Large intestine (tissue), 3 donors: ENCODE measurements around the gene CGB3. TPM values are rescaled to one million over a fixed set of nuclear protein-coding genes. Genes with fewer than 3 reads are reported as not detected.

ENCODE experiments used
- DNase-seq, 2 donors: peaks; one replicate each; pipeline versions ENCODE4 v3.0.0 to v3.0.0-alpha.2; 2013
- H3K27ac ChIP-seq: one replicate; pipeline ENCODE4 v1.5.1; 2013; ENCODE audit warnings: low read length
- H3K27me3 ChIP-seq: 2 replicates; pipeline ENCODE4 v1.6.1; 2013; ENCODE audit warnings: low read length; ENCODE audit not compliant: control insufficient read depth, insufficient read depth
- H3K36me3 ChIP-seq: 2 replicates; pipeline ENCODE4 v1.6.1; 2013; ENCODE audit warnings: low read length; ENCODE audit not compliant: control insufficient read depth, insufficient read depth
- H3K4me1 ChIP-seq: one replicate; pipeline ENCODE4 v1.6.1; 2013; ENCODE audit warnings: low read length; ENCODE audit not compliant: control insufficient read depth, insufficient read depth
- H3K4me3 ChIP-seq: one replicate; pipeline ENCODE4 v1.5.1; 2013; ENCODE audit warnings: low read length
- H3K9me3 ChIP-seq: one replicate; pipeline ENCODE4 v1.6.1; 2013; ENCODE audit warnings: mild to moderate bottlenecking, low read depth, low read length, moderate library complexity; ENCODE audit not compliant: control insufficient read depth
- WGBS: methylation state at CpG from one replicate; pipeline ENCODE4 v1.1.5; 2013; ENCODE audit warnings: low lambda C conversion rate; ENCODE audit not compliant: insufficient coverage; 5-methylcytosine and 5-hydroxymethylcytosine counted together
- polyA plus RNA-seq: library from polyadenylated mRNA; unstranded; fragments of 120-200 nt; gene quantifications from one replicate; pipeline ENCODE4 v1.2.1, GENCODE V29; 2013

CGB3 gene
- polyA plus RNA-seq, 1 donor = not detected

DNA sequence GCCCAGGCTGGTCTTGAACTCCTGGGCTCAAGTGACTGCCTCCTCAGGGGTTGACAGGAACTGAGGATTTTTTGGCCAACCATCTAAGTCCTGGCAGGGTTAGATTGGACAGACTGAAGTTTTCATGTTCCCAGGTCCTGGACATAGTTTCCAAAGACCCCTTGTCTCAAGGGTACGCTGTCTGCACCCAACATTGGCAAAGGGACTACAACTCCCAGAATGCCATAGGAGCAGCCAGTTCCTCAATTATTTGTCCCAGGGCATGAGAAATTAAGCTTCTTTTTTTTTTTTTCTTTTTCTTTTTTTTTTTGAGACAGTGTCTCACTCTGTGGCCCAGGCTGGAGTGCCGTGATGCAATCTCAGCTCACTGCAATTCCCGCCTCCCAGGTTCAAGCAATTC lies 37.9 kb downstream of the CGB3 start:
- no peak for DNase-seq
- no peak overlapping the region for H3K27ac ChIP-seq
- no CpG with 5 or more reads among the region's 3 CpGs for WGBS
- H3K4me1 ChIP-seq = peaks cover 4% of the 10 kb centered on the region
- H3K4me3 ChIP-seq = no peak overlapping the region
- no peaks in the 10 kb centered on the region for H3K9me3 ChIP-seq
- H3K36me3 ChIP-seq = peaks cover 78% of the 10 kb centered on the region
- no peaks in the 10 kb centered on the region for H3K27me3 ChIP-seq

DNA sequence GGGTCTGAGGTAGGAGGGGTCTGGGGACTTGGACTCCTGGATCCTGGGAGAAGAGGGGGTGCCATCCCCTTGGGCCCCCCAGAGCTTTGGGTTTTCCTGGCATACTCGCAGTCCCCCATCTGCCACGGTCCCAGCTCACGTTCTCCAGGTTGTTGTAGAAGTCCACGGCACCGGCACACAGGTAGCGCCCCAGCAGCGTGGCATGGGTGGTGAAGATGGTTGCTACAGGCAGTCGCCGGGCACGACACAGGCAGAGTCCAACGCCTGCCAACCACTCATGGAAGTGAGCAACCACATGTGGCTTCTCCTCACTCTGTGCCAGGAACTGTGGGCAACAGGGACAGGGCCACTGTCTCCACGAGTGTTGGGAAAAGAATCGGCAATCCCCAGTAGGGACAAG lies 38.4 kb downstream of the CGB3 start:
- Histone ChIP-seq H3K36me3 (peaks cover 79% of the 10 kb centered on the region), H3K27me3 (no peaks in the 10 kb centered on the region), H3K27ac (no peak overlapping the region), H3K9me3 (no peaks in the 10 kb centered on the region), H3K4me3 (no peak overlapping the region), H3K4me1 (no peaks in the 10 kb centered on the region)
- no CpG with 5 or more reads among the region's 13 CpGs for WGBS
- DNase-seq = no peak

DNA sequence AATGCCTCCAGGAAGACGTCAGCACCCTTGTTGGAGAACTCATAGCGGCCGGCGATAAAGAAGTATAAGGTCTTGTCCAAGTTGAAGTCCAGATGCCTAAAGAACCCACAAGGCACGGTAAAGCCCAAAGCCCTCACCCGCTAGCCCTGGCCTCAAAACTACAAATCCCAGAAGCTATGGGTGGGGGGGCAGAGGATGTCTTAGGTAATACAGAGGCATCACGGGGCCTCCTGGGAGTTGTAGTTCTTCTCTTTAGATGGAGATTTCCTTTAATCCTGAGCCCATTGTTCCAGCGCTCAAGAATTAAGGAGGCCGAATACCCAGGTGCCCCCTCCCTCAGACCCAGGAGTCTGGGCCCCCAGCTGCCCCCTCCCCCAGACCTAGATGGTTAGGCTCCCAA lies 41.9 kb downstream of the CGB3 start:
- H3K36me3 ChIP-seq = peaks cover 71% of the 10 kb centered on the region

DNA sequence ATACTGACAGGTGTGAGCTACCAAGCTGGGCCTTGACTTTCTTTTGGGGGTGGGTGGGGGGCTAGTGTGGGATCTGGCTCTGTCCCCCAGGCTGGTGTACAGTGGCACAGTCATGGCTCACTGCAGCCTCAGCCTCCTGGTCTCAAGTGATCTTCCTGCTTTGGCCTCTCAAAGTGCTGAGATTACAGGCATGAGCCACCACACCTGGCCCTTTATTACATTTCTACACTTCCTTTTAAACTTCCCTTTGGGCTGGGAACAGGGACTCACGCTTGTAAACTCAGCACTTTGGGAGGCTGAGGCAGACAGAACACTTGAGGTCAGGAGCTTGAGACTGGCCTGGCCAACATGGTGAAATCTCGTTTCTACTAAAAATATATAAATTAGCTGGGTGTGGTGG lies 47.1 kb downstream of the CGB3 start:
- Histone ChIP-seq H3K36me3 (peaks cover 62% of the 10 kb centered on the region), H3K4me3 (no peak overlapping the region), H3K4me1 (no peaks in the 10 kb centered on the region), H3K9me3 (no peaks in the 10 kb centered on the region), H3K27me3 (no peaks in the 10 kb centered on the region), H3K27ac (no peak overlapping the region)
- WGBS = no CpG with 5 or more reads among the region's 2 CpGs
- DNase-seq = no peak

More for the DNA sequence above, 41.9 kb downstream of the CGB3 start:
- Histone ChIP-seq H3K27ac (no peak overlapping the region), H3K9me3 (no peaks in the 10 kb centered on the region), H3K4me3 (no peak overlapping the region), H3K4me1 (no peaks in the 10 kb centered on the region), H3K27me3 (no peaks in the 10 kb centered on the region)
- WGBS = no CpG with 5 or more reads among the region's 9 CpGs
- DNase-seq = no peak

DNA sequence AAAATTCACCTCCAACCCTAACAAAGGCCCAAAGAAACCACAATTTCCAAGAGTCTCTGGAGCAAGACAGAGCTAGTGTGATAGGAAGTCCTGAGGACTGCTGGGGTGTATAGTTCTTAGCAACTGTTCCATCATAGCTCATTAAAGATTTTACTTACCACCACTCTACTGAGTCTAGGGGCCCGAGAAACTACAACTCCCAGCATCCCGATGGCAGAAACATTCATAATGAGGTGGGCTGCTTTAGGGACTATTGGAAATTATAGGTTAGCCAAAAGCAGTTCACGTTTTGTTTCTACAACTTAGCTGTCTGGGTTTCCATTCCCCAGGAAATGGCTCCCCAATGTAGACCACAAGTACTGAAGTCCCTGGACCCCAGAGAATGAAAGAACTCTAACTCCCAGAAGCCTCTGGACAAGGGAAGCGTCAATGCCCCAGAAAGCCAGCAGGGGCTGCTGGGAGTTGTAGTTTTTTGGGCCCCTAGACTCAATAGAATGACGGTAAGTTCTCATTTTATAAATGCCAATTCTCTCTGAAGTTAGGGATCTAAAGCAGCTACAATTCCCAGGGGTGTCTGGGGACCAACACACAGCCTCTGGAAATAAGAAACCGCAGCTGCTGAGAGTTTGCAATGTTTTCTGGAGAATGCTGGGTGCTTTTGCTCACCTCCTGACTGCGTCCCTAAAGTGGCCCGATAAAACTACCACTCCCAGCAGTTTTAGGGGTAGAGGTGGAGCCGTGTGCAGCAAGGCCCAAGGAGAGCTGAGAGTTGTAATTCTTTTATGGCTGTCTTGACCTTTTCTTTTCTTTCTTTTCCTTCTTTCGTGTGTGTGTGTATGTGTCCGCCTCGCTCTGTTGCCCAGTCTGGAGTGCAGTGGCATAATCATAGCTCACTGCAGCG lies 47.9 kb downstream of the CGB3 start:
- no peak for DNase-seq
- Histone ChIP-seq H3K4me3 (no peak overlapping the region), H3K9me3 (no peaks in the 10 kb centered on the region), H3K27ac (no peak overlapping the region), H3K36me3 (peaks cover 54% of the 10 kb centered on the region), H3K4me1 (no peaks in the 10 kb centered on the region), H3K27me3 (no peaks in the 10 kb centered on the region)
- WGBS = 100% methylated on average over 3 of the region's 13 CpGs

Other genes starting within 250 kb of the CGB3 start
- 76.4 TPM for gene BCAT2, start 213.3 kb downstream of the CGB3 start, polyA plus RNA-seq
- 78.1 TPM for gene HSD17B14, start 187.8 kb downstream of the CGB3 start, polyA plus RNA-seq
- 14.5 TPM for gene PLEKHA4, start 155.7 kb downstream of the CGB3 start, polyA plus RNA-seq
- 80.5 TPM for gene PPP1R15A, start 151.9 kb downstream of the CGB3 start, polyA plus RNA-seq
- gene TULP2, start 125.6 kb downstream of the CGB3 start, polyA plus RNA-seq = 0.28 TPM
- gene NUCB1, start 124.0 kb downstream of the CGB3 start, polyA plus RNA-seq = 237 TPM
- gene DHDH, start 90.6 kb downstream of the CGB3 start, polyA plus RNA-seq = 5.2 TPM
- 129 TPM for gene BAX, start 69.5 kb downstream of the CGB3 start, polyA plus RNA-seq
- gene FTL, start 59.0 kb downstream of the CGB3 start, polyA plus RNA-seq = 6,937 TPM
- gene GYS1, start 31.0 kb downstream of the CGB3 start, polyA plus RNA-seq = 39.1 TPM
- gene RUVBL2, start 30.4 kb downstream of the CGB3 start, polyA plus RNA-seq = 65.0 TPM
- gene LHB, start 7.2 kb downstream of the CGB3 start, polyA plus RNA-seq = not detected
- not detected for gene CGB2, start 7.6 kb upstream of the CGB3 start, polyA plus RNA-seq
- not detected for gene CGB1, start 12.6 kb upstream of the CGB3 start, polyA plus RNA-seq
- gene CGB5, start 19.5 kb upstream of the CGB3 start, polyA plus RNA-seq = not detected
- not detected for gene CGB8, start 24.8 kb upstream of the CGB3 start, polyA plus RNA-seq
- 0.06 TPM for gene CGB7, start 33.4 kb upstream of the CGB3 start, polyA plus RNA-seq
- 0.16 TPM for gene NTF4, start 40.5 kb upstream of the CGB3 start, polyA plus RNA-seq
- gene KCNA7, start 48.4 kb upstream of the CGB3 start, polyA plus RNA-seq = 0.01 TPM
- 295 TPM for gene SNRNP70, start 61.1 kb upstream of the CGB3 start, polyA plus RNA-seq
- 7.8 TPM for gene LIN7B, start 90.0 kb upstream of the CGB3 start, polyA plus RNA-seq
- gene C19orf73, start 94.8 kb upstream of the CGB3 start, polyA plus RNA-seq = 1.4 TPM
- 5.9 TPM for gene PPFIA3, start 95.2 kb upstream of the CGB3 start, polyA plus RNA-seq
- gene HRC, start 131.1 kb upstream of the CGB3 start, polyA plus RNA-seq = 1.8 TPM
- gene TRPM4, start 133.5 kb upstream of the CGB3 start, polyA plus RNA-seq = 17.5 TPM